ENCODE results near the gene FAM131B. TPM values are rescaled to one million over a fixed set of nuclear protein-coding genes. Genes with fewer than 3 reads are reported as not detected.

FAM131B gene
- total RNA-seq, 2 experiments from 2014 or later = 2.7 to 2.9 TPM

DNA sequence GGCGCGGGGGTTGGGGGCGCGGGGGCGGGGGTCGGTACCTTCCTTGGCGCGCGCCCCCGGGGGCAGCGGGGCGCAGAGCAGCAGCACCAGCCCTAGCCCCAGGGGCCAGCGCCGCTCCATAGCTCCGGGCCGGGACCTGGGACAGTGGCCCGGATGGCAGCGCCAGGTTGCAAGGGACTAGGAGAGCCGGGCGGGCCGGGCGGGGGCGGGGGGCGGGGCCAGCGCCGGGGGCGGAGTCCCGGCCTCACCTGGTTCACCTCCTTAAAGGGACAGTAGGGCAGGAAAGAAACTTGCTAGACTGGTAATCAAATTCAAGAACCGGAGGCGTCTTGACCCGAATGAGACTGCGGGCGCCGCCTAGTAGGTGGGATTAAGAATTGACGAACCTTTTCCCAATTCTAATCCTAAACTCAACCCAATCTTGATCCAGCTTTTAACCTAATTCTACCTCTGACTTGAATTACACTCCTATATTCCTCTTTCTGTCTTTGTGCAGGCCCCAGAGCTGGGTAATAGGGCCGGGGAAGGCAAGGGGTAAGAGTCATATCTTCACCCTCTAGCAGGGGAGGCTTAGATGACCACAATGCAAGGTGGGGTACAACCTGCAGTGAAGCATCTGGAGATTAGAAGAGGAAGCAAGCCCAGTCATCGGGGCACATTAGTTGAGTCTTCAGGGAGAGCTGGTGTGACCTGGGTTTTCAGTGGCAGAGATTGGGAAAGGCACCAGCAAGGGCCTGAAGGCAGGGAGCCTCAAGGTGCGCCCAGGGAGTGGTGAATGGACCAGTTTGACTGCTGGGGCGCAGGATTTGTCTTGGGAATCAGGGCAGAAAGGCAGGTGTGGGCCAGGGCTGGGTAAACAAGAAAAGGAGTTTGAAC lies 46.4 kb upstream of the FAM131B start, which contains the start of gene EPHA1:
Gene EPHA1, minus strand, starts transcription at position 171 of the 876 bp plus-strand sequence. Its CDS starts 51 bp downstream, at position 120.
- ATAC-seq (peak; percentile 61), DNase-seq (peak; percentile 42)
- H3K36me3 Mint-ChIP-seq (ENCODE audit: low read depth) = no peaks in the 10 kb centered on the region
- no peaks in the 10 kb centered on the region for H3K9me3 Mint-ChIP-seq
- intact Hi-C loops (cut with micrococcal nuclease) = loop anchor here (5.0 kb wide), 1 partner anchor 37 kb away; no protein-coding TSS in a partner anchor
- ChIA-PET POLR2A (interaction anchor here (1.0 to 3.0 kb wide), 8 partner anchors 8 to 148 kb away, joined by 3 to 11 read pairs (median 4); partner anchors contain the start of gene CASP2), CTCF (interaction anchor here (0.9 to 7.9 kb wide), 15 partner anchors 8 to 194 kb away, joined by 3 to 78 read pairs (median 5); partner anchors contain the start of gene TAS2R40)
- no peaks in the 10 kb centered on the region for H3K27me3 Mint-ChIP-seq
- peaks cover 52% of the 10 kb centered on the region for H3K4me1 Mint-ChIP-seq (ENCODE audit: low read depth)
- peak within 1 kb of the TSS; percentile 63 for H3K27ac Mint-ChIP-seq
- H3K4me3 Mint-ChIP-seq = peak within 1 kb of the TSS; percentile 74
- TF ChIP-seq, protein P1, sequence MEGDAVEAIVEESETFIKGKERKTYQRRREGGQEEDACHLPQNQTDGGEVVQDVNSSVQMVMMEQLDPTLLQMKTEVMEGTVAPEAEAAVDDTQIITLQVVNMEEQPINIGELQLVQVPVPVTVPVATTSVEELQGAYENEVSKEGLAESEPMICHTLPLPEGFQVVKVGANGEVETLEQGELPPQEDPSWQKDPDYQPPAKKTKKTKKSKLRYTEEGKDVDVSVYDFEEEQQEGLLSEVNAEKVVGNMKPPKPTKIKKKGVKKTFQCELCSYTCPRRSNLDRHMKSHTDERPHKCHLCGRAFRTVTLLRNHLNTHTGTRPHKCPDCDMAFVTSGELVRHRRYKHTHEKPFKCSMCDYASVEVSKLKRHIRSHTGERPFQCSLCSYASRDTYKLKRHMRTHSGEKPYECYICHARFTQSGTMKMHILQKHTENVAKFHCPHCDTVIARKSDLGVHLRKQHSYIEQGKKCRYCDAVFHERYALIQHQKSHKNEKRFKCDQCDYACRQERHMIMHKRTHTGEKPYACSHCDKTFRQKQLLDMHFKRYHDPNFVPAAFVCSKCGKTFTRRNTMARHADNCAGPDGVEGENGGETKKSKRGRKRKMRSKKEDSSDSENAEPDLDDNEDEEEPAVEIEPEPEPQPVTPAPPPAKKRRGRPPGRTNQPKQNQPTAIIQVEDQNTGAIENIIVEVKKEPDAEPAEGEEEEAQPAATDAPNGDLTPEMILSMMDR (IDR thresholded peaks at IDR 0.05) = peak; percentile 39

- Mint-ChIP-seq H3K27me3 (no peaks in the 10 kb centered on the region), H3K9me3 (no peaks in the 10 kb centered on the region), H3K36me3 (ENCODE audit: low read depth) (no peaks in the 10 kb centered on the region), H3K27ac (peak overlapping the region; percentile 63), H3K4me3 (peak overlapping the region; percentile 74), H3K4me1 (ENCODE audit: low read depth) (peaks cover 58% of the 10 kb centered on the region)
- TF ChIP-seq, protein P1 (IDR thresholded peaks at IDR 0.05) = no peak
- DNase-seq = no peak
- ChIA-PET CTCF (interaction anchor here (1.1 to 7.9 kb wide), 15 partner anchors 8 to 193 kb away, joined by 3 to 78 read pairs (median 7); no protein-coding TSS in a partner anchor), POLR2A (interaction anchor here (0.6 to 3.0 kb wide), 12 partner anchors 9 to 147 kb away, joined by 3 to 11 read pairs (median 4); partner anchors contain the start of gene CASP2)
- intact Hi-C loops (cut with micrococcal nuclease) = loop anchor here (5.0 kb wide), 1 partner anchor 36 kb away; no protein-coding TSS in a partner anchor
- no peak for ATAC-seq
Observed at GRCh38 chr7:143408252-143408685, 45.8 kb upstream of the FAM131B start.

- H3K4me1 Mint-ChIP-seq (ENCODE audit: low read depth) = peaks cover 59% of the 10 kb centered on the region
- H3K4me3 Mint-ChIP-seq = peak overlapping the region; percentile 74
- no peaks in the 10 kb centered on the region for H3K9me3 Mint-ChIP-seq
- DNase-seq (peak; percentile 66), ATAC-seq (peak; percentile 81)
- TF ChIP-seq, protein P1 (IDR thresholded peaks at IDR 0.05) = no peak
- H3K27me3 Mint-ChIP-seq = no peaks in the 10 kb centered on the region
- intact Hi-C loops (cut with micrococcal nuclease) = loop anchor here (5.0 kb wide), 1 partner anchor 35 kb away; no protein-coding TSS in a partner anchor
- CTCF ChIA-PET = interaction anchor here (0.8 to 7.9 kb wide), 17 partner anchors 9 to 192 kb away, joined by 3 to 78 read pairs (median 6); no protein-coding TSS in a partner anchor
- POLR2A ChIA-PET = interaction anchor here (0.6 to 3.0 kb wide), 12 partner anchors 10 to 146 kb away, joined by 3 to 11 read pairs (median 5); no protein-coding TSS in a partner anchor
- peak overlapping the region; percentile 63 for H3K27ac Mint-ChIP-seq
- no peaks in the 10 kb centered on the region for H3K36me3 Mint-ChIP-seq (ENCODE audit: low read depth)
Observed at GRCh38 chr7:143407287-143408251, 45.1 kb upstream of the FAM131B start.

DNA sequence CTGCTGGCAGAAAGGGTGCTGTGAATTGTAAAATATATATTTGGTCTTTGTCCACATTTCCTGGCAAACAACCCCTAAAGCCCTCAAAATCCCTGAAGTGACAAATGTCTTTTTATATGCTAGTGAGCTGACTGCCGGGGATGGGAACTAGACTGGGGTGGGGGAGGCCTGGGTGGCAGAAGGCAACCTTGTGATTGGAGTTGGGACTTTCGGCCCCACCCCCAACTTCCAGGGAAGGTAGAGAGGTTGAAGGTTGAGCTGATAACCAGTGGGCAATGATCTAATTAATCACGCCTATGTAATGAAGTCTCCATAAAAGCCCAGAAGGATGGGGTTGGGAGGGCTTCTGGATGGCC lies 43.5 kb upstream of the FAM131B start:
- no peaks in the 10 kb centered on the region for H3K9me3 Mint-ChIP-seq
- CTCF ChIA-PET = interaction anchor here (1.0 to 7.9 kb wide), 5 partner anchors 11 to 165 kb away, joined by 4 to 78 read pairs (median 22); no protein-coding TSS in a partner anchor
- no peaks in the 10 kb centered on the region for H3K36me3 Mint-ChIP-seq (ENCODE audit: low read depth)
- intact Hi-C loops (cut with micrococcal nuclease) = loop anchor here (5.0 kb wide), 1 partner anchor 34 kb away; no protein-coding TSS in a partner anchor
- peaks cover 57% of the 10 kb centered on the region for H3K4me1 Mint-ChIP-seq (ENCODE audit: low read depth)
- no peak for ATAC-seq
- TF ChIP-seq, protein P1 (IDR thresholded peaks at IDR 0.05) = no peak
- no peak for DNase-seq
- no peaks in the 10 kb centered on the region for H3K27me3 Mint-ChIP-seq
- POLR2A ChIA-PET = interaction anchor here (1.0 to 3.0 kb wide), 5 partner anchors 16 to 106 kb away, joined by 3 to 11 read pairs (median 5); no protein-coding TSS in a partner anchor
- no peak overlapping the region for H3K4me3 Mint-ChIP-seq
- H3K27ac Mint-ChIP-seq = no peak overlapping the region

All from activated CD8-positive, alpha-beta T cell treated with anti-CD3 and anti-CD28 coated beads for 36 hours (primary cell).